IPS DF 4.7 (cell line): ENCODE data around the gene LEUTX.

Source experiments
- DNase-seq: peaks from one replicate; pipeline ENCODE4 v3.0.0-alpha.2; 2013; ENCODE audit warnings: low spot score; ENCODE audit errors: extremely low read depth

LEUTX gene

GRCh38 chr19:39824143-39825092 lies 45.8 kb downstream of the LEUTX start:
- DNase-seq = peak; percentile 89

DNA sequence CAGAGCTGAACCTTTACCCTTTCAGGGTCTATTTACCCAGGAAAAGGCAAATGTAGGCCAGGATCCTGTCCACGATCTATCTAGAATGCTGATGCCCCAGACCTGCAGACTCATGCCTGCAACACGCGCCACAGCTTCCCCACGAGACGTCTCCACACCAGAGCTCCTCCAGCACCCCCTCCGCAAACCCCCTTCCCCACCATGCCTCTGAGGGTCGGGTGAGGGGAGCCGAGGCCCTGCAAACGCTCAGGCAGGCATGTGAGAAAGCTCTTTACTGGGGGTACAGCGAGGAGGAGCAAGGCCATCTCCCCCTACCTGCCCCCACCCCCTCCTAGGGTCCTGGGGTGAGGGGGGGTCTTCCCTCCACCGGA lies 46.4 kb downstream of the LEUTX start:
- DNase-seq = no peak

- DNase-seq = no peak
Observed at GRCh38 chr19:39825531-39826076, 47.0 kb downstream of the LEUTX start.

DNA sequence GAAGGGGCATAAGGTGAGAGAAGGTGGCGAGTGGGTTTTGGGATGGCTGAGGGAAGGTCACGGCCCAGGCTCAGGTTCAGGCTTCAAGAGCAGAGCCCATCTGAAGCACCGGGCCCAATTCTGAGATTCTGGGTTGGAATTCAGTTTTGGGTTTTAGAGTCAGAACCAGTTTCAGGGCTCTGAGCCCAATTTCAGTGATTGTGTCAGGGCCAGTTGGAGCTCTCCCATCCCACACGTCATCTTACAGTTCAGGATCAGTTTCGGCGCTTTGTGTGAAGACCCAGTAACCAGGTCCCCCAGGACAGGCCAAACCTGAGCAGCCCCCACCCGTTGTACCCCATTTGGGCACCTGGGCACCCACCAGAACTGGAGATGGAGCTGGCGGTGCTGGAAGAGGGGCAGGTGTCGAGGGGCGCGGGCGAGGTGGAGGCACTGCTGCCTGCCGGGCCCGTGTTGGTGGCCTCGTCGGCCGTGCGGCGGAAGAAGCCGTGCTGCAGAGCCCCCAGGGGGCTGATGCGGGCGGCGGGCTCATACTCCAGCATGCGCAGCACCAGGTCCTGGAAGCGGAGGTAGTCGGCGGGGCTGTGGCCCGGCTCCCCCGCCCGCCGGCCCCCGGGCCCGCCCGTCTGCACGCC lies 47.8 kb downstream of the LEUTX start:
- no peak for DNase-seq

GRCh38 chr19:39827216-39827615 lies 48.6 kb downstream of the LEUTX start:
- DNase-seq = no peak

- no peak for DNase-seq
Observed at GRCh38 chr19:39828015-39828653, 49.5 kb downstream of the LEUTX start.

DNA sequence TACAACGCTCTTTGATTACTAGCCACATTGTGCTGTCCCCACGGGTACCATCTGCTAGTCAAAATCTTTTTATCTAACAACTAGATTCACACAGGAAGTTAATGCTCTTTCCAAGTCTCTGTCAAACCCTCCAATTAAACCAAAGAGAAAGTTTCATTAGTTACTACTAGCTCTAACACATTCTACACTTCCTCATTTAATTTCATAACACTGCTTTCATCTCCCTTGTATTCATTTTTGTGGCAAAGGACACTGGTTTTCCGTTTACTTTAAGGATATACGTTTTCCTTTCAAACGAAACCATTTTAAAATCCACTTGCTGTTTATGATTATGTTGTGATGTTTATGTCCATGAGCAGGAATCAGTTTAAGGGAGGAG lies 50.0 kb downstream of the LEUTX start:
- DNase-seq = no peak

GRCh38 chr19:39829702-39830275 lies 51.1 kb downstream of the LEUTX start:
- no peak for DNase-seq

- no peak for DNase-seq
Observed at GRCh38 chr19:39830406-39830805, 51.8 kb downstream of the LEUTX start.

DNA sequence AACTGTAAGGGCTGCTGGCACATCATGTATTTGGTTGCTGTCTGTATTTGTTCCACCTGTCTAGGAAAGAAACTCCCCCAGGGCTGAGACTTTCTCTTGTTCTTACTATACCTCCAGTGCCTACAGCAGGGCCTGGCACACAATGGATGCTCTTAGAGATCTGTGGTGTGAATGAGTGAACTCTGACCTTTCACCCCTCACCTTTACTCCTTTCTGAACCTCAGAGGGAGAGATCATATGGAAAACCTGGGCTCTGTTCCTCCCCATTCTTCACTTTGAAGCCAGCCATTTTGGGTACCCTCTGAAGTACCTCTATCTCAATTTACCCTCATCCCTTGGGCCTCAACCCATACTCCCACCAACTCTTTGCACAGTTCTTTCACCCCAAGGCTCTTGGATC lies 52.2 kb downstream of the LEUTX start:
- DNase-seq = no peak

DNA sequence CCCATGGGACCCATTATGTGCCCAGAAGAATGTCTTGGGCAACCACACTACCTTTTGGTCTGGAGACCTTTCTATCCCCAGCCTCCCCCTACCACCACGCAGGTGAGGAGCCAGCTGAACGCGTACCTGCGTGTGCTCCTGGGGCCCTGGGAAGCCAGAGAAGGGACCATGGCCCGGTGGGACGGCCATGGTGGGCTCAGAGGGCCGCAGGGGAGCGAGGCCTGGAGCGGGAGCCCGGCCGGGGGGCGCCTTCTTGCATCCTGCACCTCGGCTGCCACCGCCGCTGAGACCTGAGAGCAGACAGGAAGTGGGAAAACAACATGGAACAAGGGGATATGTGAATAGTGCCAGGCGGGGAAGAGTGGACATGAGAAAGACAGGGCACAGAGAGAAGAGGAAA lies 53.0 kb downstream of the LEUTX start:
- DNase-seq = no peak

DNA sequence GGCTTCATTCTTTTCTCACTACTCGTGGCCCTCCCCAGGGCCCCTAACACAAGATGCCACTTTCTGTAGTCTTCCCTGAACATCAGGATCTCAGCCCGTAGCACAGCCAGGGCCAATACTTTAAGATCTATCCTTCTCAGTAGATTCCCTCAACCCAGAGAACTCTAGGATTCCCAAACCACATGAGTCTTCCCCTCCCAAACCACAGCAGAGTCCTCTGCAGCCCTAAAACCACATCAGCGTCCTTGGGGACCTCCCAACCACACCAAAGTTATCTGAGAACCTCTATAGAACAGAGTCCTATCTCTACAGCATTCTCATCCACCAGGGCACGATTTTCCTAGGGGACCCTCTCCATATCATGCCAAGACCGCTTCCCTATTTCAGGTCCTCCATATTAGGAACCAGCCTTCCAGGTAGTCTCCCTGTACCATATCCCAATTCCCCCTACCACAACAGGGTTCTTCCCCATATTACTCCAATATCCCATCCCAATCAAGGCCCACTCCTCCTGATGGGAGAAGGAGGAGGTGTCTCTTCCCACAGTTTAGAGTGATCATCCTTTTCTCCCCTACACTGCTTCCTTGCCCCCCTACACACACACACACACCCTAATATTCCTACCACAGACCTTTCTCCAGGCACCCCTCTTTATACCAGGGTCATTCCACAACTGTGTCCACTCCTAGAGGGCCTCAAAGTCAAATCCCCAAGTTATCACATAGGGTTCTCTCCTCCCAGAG lies 53.9 kb downstream of the LEUTX start:
- no peak for DNase-seq

DNA sequence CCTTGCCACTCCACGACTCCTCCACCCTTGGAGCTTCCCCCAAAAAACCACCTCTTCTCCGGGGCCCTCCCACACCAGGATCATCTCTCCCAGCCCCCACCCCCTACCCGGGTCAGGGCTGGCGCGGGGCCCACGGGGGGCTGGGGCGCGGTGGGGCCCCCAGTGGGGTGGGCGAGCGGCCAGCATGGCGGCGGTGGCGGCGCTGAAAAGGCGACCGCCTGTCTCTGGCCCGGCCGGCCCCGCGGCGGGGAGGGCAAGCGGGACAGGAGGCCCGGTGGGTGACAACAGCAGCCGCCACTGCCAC lies 54.5 kb downstream of the LEUTX start:
- DNase-seq = no peak

- peak; percentile 82 for DNase-seq
Observed at GRCh38 chr19:39833464-39834286, 55.0 kb downstream of the LEUTX start, which contains the start of gene DYRK1B. Gene DYRK1B (minus strand): TSS chr19:39834162. CDS start chr19:39831867, 2,295 bp downstream.

GRCh38 chr19:39834287-39834841 lies 55.7 kb downstream of the LEUTX start:
- no peak for DNase-seq
